SH-SY5Y (cell line): ENCODE data around the gene SLC5A6.

Experiments used
- GATA2 ChIP-seq: IDR thresholded peaks from 2 replicates; pipeline ENCODE4 v1.6.1; 2011; ENCODE audit warnings: mild to moderate bottlenecking, low read depth, low read length
- GATA3 ChIP-seq: IDR thresholded peaks from 2 replicates; pipeline ENCODE4 v1.6.1; 2011; ENCODE audit warnings: low read depth, mild to moderate bottlenecking, low read length, moderate library complexity

- TF ChIP-seq GATA3 (no peak), GATA2 (no peak)
Measured at GRCh38 chr2:27205206-27205605, 6.9 kb downstream of the SLC5A6 start.
